Measurements from ENCODE around the gene TLN1. TPM values are rescaled to one million over a fixed set of nuclear protein-coding genes. Genes with fewer than 3 reads are reported as not detected.

The TLN1 gene
- polyA plus RNA-seq, 6 donors from 2014 or later = 15.6 to 128 (median 42.4) TPM

DNA sequence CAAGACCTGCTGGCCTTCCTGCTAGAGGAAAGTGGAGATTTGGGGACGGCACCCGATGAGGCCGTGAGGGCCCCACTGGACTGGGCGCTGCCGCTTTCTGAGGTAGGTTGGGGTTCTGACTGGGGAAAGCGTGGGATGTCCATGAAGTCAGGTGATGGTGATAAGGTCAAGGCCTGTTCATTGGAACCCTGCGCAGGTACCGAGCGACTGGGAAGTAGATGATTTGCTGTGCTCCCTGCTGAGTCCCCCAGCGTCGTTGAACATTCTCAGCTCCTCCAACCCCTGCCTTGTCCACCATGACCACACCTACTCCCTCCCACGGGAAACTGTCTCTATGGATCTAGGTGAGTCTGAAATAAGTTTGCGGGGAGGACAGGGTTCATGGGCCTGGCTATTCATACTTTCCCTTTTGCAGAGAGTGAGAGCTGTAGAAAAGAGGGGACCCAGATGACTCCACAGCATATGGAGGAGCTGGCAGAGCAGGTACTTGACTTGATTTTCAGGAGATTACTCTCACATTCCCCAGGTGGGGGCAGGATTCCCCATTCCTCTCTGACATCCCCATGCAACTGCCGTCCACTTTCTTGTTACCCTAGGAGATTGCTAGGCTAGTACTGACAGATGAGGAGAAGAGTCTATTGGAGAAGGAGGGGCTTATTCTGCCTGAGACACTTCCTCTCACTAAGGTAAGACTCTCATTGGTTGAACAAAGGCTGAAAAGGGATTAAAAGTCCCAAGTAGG is 976 bp upstream of the TLN1 start:
- H3K9me3 Mint-ChIP-seq = no peaks in the 10 kb centered on the region

DNA sequence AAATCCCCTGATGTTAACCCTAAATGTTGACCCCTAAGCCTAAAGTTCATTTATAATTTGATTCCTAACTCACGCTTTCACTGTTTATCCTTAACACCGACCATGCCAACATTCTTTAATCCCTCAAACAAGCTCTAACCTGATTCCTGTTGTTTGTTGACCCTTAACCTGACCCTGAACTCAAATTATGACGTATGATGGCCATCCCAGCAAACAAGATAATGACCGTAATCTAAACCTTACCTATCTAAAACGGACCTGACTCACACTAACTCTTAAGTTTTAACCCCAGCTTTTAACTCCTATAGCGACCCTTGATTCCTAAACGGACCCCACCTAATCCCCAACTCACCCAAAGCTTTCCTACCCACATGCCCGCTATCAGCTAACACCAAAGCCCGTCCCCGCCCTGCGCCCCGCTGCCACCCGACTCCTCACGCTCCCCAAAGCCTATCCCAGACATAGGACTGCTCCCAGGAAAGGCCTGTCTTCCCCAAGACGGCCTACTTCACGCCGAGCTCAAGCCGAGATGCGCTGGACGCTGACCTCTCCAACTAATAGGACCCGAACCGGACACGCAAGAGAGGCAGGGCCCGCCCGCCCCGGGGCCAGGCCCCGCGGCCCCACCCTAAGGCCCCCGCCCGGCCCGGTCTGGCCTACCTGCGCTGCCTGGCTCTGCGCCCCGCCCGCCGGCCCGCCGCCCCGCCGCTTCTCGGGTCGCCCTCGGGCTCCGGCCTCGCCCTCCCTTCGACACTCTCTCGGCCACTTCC is 395 bp downstream of the TLN1 start:
- Mint-ChIP-seq H3K27me3 (no peaks in the 10 kb centered on the region), H3K27ac (peak overlapping the region in 5 of 6 donors; percentile 54 to 98 (median 96)), H3K9me3 (no peaks in the 10 kb centered on the region), H3K4me1 (peaks cover 12 to 30% (median 16%) of the 10 kb centered on the region in 3 donors), H3K4me3 (peak overlapping the region in 2 of 8 donors; percentile 96 to 98), H3K36me3 (peaks cover 6 to 9% of the 10 kb centered on the region in 2 donors)
- no peak for ATAC-seq (ENCODE audit: low read depth in 2 of 2)
- DNase-seq = peak; percentile 39

More for the DNA sequence above, 976 bp upstream of the TLN1 start:
- H3K27ac Mint-ChIP-seq = peak overlapping the region in 5 of 6 donors; percentile 90 to 98 (median 95)
- peaks cover 12 to 30% (median 16%) of the 10 kb centered on the region in 3 donors for H3K4me1 Mint-ChIP-seq
- H3K27me3 Mint-ChIP-seq = no peaks in the 10 kb centered on the region
- peak overlapping the region in 2 of 8 donors; percentile 96 to 98 for H3K4me3 Mint-ChIP-seq
- DNase-seq (no peak), ATAC-seq (ENCODE audit: low read depth in 2 of 2) (no peak)
- peaks cover 6 to 9% of the 10 kb centered on the region in 2 donors for H3K36me3 Mint-ChIP-seq

DNA sequence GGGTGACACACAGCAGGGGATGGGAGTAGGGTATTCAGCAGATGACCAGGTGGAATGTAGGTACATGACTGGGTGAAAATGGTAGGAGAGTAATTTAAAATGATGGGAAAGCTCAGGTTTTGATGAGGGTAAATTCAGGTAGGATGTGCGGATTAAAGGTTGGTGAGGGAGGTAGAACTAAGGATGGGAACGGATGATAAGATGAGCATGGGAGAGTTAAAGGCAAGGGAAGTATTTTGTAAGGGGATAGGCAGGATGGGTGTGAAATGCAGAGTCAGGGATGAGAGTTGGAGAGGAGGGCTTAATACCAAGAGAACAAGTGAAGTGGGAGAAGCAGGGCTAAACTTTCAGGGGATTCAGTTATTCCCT is 1.5 kb downstream of the TLN1 start:
- Mint-ChIP-seq H3K9me3 (no peaks in the 10 kb centered on the region), H3K36me3 (peaks cover 4 to 8% of the 10 kb centered on the region in 2 donors), H3K4me1 (peaks cover 11 to 26% (median 12%) of the 10 kb centered on the region in 3 donors), H3K4me3 (no peak overlapping the region), H3K27ac (peak overlapping the region in 3 of 6 donors; percentile 42 to 92 (median 74)), H3K27me3 (no peaks in the 10 kb centered on the region)
- ATAC-seq (ENCODE audit: low read depth in 2 of 2) (no peak), DNase-seq (no peak)

DNA sequence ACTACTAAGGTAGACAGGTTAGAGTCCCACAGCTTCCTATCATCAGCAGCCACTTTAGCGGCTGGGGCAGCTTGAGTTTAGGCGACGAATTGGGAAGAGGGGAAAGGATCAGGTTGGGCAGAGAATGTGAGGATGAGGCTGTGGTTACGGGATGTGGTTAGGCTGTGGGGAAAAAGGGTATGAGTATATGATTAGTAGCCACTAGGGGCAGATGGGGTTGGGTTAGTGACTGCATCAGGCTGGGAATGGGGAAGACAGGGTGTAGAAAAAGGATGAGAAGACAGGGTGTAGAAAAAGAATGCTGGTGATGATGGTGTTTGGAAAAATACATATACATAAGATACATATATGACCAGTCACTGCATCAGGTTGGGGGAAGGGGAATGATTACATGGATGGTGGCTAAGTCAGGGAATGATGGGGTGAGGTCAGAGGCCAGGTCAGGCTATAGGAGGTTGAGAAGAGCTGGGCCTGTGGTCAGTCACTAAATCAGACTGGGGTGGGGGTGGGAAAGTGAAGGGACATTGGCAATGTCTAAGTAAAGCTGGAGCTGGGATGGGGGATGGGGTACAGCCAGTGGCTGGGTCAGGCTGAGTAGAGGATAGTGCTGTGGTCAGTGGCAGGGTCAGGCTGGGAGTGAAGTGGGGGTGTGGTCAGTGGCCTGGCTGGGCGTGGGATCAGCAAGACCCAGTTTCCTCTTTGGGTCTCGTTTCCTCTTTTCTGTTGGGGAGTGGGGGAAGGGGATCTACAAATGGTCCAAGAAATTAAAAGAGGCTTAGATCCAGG is 2.1 kb downstream of the TLN1 start:
- DNase-seq (no peak), ATAC-seq (ENCODE audit: low read depth in 2 of 2) (no peak)
- peaks cover 0 to 6% of the 10 kb centered on the region in 2 donors for H3K36me3 Mint-ChIP-seq
- no peaks in the 10 kb centered on the region for H3K9me3 Mint-ChIP-seq
- no peak overlapping the region for H3K4me3 Mint-ChIP-seq
- H3K4me1 Mint-ChIP-seq = peaks cover 11 to 22% (median 12%) of the 10 kb centered on the region in 3 donors
- peak overlapping the region in 4 of 6 donors; percentile 33 to 92 (median 55) for H3K27ac Mint-ChIP-seq
- no peaks in the 10 kb centered on the region for H3K27me3 Mint-ChIP-seq

DNA sequence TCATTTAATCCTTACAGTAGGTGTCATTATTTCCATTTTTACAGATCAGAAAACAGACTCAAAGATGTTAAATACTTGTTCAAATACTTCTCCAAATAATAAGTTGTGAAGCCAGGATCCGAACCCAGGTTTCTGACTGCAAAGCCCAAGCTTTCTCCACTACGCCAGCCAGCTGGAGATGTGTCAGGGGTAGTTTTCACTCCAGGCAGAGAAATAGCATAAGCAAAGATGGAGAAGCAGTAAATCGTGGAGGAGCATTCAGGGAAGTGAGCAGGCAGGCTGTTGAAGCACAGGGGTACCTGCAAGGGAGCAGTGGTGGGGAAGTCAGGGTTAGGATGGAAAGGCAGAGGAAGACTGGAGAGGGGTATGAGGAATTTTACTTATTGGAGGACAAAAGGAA is 2.9 kb downstream of the TLN1 start:
- Mint-ChIP-seq H3K9me3 (no peaks in the 10 kb centered on the region), H3K4me3 (no peak overlapping the region), H3K36me3 (peaks cover 0 to 11% of the 10 kb centered on the region in 2 donors), H3K4me1 (peaks cover 11 to 26% (median 17%) of the 10 kb centered on the region in 3 donors), H3K27me3 (no peaks in the 10 kb centered on the region), H3K27ac (no peak overlapping the region)
- DNase-seq (no peak), ATAC-seq (ENCODE audit: low read depth in 2 of 2) (no peak)

DNA sequence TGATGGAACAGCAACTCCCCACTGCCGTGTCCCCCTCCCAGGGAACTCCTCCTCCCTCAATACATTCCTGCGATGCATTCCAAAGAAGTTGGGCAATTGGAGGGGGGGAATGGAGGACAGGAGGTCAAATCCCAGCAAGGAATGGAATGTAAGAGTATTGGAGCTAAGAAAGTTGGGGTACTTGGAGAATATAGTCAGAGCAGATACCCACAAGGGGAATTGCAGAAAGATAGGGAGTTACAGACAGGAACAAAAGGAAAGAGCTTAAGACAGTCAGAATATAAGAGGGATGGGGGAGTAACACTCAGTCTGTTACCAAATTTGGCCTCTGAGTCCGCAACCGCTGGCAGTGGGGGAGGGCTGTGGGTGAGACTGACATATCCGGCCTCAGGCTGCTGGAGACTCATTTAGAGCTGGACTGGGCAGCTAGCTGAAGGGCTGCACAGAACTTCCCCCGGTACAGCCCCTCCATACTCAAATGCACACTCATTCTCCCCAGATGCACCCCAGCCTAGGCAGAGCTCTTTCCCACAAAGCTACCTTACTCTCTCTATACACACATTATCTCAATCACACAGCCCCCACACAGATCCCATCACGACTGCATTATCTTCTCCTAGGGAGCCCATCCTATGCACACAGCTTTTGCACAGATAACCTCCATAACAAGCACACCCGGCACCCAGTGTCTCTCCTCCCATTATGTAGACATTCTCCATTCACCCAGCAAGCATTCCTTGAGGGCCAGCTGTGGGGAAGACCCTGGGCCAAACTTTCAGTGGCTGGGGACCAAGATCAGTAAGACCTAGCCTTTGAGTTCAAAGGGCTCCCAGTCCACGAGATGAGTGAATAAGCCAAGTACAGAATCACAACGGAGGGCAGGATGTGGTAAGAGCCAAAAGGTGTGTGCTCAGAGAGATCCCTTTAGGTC is 3.7 kb downstream of the TLN1 start:
- no peaks in the 10 kb centered on the region for H3K27me3 Mint-ChIP-seq
- ATAC-seq (ENCODE audit: low read depth in 2 of 2) (no peak), DNase-seq (no peak)
- H3K27ac Mint-ChIP-seq = no peak overlapping the region
- no peaks in the 10 kb centered on the region for H3K9me3 Mint-ChIP-seq
- peaks cover 0 to 11% of the 10 kb centered on the region in 2 donors for H3K36me3 Mint-ChIP-seq
- H3K4me1 Mint-ChIP-seq = peaks cover 10 to 25% (median 15%) of the 10 kb centered on the region in 3 donors
- no peak overlapping the region for H3K4me3 Mint-ChIP-seq

DNA sequence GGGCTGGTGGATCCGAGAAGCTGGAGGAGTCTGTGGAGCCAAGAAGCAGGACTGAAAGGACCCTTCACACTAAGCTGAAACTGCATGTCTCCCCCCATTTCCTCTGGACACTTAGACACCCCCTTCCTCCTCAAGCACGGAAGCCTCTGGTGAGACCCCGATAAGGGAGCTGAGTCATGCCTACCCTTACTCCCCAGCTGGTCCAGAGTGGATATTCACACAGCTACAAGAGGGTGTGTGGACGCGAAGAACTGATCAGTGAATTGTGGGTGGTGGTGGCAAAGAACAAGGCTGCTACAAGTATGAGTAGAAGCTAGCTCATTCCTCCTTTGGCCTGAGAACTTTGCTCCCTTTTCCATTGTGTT is 4.3 kb downstream of the TLN1 start:
- H3K4me3 Mint-ChIP-seq = peak overlapping the region in 1 of 8 donors; percentile 78
- peaks cover 0 to 11% of the 10 kb centered on the region in 2 donors for H3K36me3 Mint-ChIP-seq
- DNase-seq (no peak), ATAC-seq (ENCODE audit: low read depth in 2 of 2) (no peak)
- H3K27me3 Mint-ChIP-seq = no peaks in the 10 kb centered on the region
- peak overlapping the region in 1 of 6 donors; percentile 30 for H3K27ac Mint-ChIP-seq
- no peaks in the 10 kb centered on the region for H3K9me3 Mint-ChIP-seq
- peaks cover 3 to 20% (median 9%) of the 10 kb centered on the region in 3 donors for H3K4me1 Mint-ChIP-seq

DNA sequence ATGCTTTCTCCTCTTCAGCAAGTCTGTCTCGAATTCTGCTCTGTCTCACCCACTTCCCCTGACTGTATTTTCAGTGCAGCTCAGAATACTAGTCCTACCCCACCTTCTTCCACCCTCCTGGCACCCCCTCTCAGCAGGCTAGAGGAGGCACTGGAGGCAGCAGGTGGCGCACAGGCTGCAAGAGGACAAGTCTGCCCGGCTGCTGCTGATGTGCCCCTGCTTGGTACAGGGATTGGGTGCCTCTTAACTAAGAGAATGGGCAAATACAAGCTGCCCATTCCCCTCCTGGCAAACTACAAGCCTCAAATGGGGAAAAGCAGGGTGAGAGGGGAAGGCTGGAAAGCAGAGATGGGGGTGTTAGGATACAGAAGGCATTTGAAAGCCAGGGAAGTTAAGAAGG is 5.1 kb downstream of the TLN1 start:
- ATAC-seq (ENCODE audit: low read depth in 2 of 2) (peak; percentile 90 to 91), DNase-seq (peak; percentile 69)
- H3K27ac Mint-ChIP-seq = peak overlapping the region in 4 of 6 donors; percentile 83 to 96 (median 92)
- H3K4me3 Mint-ChIP-seq = peak overlapping the region in 6 of 8 donors; percentile 44 to 88 (median 74)
- H3K36me3 Mint-ChIP-seq = peaks cover 5 to 18% of the 10 kb centered on the region in 2 donors
- no peaks in the 10 kb centered on the region for H3K27me3 Mint-ChIP-seq
- H3K4me1 Mint-ChIP-seq = peaks cover 0 to 22% (median 5%) of the 10 kb centered on the region in 3 donors
- no peaks in the 10 kb centered on the region for H3K9me3 Mint-ChIP-seq

DNA sequence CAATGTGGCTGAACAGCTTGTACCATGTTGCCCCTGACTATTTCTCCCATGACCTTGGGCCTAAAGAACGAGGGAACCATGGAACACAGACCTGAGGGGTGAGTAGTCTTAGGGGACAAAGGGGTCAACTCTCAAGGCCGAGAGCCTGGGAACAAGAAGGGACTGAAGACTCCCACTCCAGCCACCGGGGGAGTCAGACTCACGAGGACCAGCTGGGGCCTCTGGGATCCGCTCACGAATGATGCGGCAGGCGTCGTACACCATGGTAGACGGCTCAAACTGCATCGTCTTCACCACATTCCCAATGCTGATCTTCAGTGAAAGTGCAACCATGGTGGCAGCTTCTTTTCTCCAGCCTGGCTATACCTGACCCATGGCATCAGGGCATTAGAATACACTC is 6.6 kb downstream of the TLN1 start:
- no peaks in the 10 kb centered on the region for H3K27me3 Mint-ChIP-seq
- DNase-seq = no peak
- peaks cover 0 to 18% (median 11%) of the 10 kb centered on the region in 3 donors for H3K4me1 Mint-ChIP-seq
- H3K9me3 Mint-ChIP-seq = no peaks in the 10 kb centered on the region
- no peak overlapping the region for H3K4me3 Mint-ChIP-seq
- H3K36me3 Mint-ChIP-seq = peaks cover 13 to 25% of the 10 kb centered on the region in 2 donors
- no peak overlapping the region for H3K27ac Mint-ChIP-seq
- ATAC-seq (ENCODE audit: low read depth in 2 of 2) = no peak

DNA sequence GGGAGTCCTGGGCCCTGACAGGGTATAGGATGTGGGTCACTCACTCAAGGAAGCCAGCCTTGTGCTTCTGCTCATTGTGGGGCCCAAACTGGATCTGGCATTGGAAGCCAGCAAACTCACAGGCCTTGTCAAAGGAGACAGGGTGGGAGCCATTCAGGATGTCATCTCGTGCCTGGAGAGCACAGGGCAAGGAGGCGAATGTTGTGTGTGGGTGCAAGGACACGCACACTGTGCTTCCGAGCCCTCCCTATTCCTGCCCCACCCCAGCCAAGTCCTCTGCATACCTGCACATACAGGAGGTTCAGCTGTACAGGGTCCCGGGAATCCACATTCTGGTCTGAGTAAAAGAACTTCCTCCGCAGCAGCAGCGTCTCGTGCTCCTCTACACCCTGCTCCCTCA is 8.1 kb downstream of the TLN1 start:
- no peaks in the 10 kb centered on the region for H3K9me3 Mint-ChIP-seq

DNA sequence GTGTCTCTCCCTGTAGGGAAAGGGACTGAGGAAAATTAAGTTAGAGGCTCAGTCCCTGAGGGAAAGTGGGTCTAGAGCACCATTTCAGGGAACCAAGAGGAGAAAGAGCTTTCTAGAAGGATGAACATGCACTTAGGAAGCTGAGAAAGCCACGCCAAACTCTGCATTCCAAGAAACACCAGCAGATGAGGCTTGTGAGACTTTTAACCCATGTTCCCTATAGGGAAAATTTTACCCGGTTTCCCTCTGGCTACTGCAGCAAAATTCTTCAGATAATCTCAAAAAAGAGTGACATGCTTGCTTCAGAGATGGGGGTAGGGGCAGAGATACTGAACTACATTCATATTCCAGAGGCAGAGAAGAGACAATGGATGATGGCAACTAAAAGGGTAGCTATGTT is 8.6 kb downstream of the TLN1 start:
- ATAC-seq (ENCODE audit: low read depth in 2 of 2) (no peak), DNase-seq (no peak)
- Mint-ChIP-seq H3K4me3 (no peak overlapping the region), H3K4me1 (peaks cover 14 to 30% (median 28%) of the 10 kb centered on the region in 3 donors), H3K27ac (peak overlapping the region in 2 of 6 donors; percentile 78 to 93), H3K27me3 (no peaks in the 10 kb centered on the region), H3K9me3 (no peaks in the 10 kb centered on the region), H3K36me3 (peaks cover 14 to 34% of the 10 kb centered on the region in 2 donors)

More for the DNA sequence above, 8.1 kb downstream of the TLN1 start:
- H3K27ac Mint-ChIP-seq = peak overlapping the region in 1 of 6 donors; percentile 57
- DNase-seq (no peak), ATAC-seq (ENCODE audit: low read depth in 2 of 2) (no peak)
- H3K36me3 Mint-ChIP-seq = peaks cover 13 to 34% of the 10 kb centered on the region in 2 donors
- H3K4me1 Mint-ChIP-seq = peaks cover 10 to 27% (median 23%) of the 10 kb centered on the region in 3 donors
- no peak overlapping the region for H3K4me3 Mint-ChIP-seq
- H3K27me3 Mint-ChIP-seq = no peaks in the 10 kb centered on the region

DNA sequence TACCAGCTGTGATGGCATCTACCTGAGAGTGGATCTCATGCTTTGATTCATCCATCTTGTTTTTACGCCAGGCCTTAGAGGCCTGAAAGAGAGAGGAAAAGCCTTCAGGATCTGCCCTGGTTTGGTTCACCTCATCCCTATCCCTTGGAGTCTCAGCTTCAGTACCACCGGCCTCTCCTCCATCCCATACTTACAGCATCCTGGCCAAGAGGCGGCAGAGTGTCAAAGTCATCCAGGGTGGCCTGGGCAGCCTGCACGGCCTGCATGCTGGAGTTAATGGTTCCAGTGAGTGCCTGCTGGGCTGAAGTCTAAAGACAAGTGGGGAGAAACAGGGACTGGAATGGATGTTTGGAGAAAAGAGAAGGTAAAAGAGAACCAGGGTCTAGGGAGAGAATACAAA is 12.4 kb downstream of the TLN1 start:
- ATAC-seq (ENCODE audit: low read depth in 2 of 2) = no peak
- H3K4me3 Mint-ChIP-seq = peak overlapping the region in 2 of 8 donors; percentile 34 to 77
- no peaks in the 10 kb centered on the region for H3K27me3 Mint-ChIP-seq
- no peaks in the 10 kb centered on the region for H3K9me3 Mint-ChIP-seq
- peak overlapping the region; percentile 88 to 98 (median 94) for H3K27ac Mint-ChIP-seq
- no peak for DNase-seq
- H3K36me3 Mint-ChIP-seq = peaks cover 32 to 53% of the 10 kb centered on the region in 2 donors
- H3K4me1 Mint-ChIP-seq = peaks cover 22 to 34% (median 34%) of the 10 kb centered on the region in 3 donors

Data from naive B cell (primary cell).